Transverse colon (tissue), 4 donors: ENCODE results near the gene ASAP3. TPM values are rescaled to one million over a fixed set of nuclear protein-coding genes. Genes with fewer than 3 reads are reported as not detected.

Source experiments
- DNase-seq: peaks from one replicate; pipeline ENCODE4 v3.0.0-alpha.2; 2019
- H3K27ac ChIP-seq, 4 donors: fragments of 200-600 bp; sonication (generic); 2 replicates each; pipeline ENCODE4 v1.5.1; 2016 to 2018; ENCODE audit warnings: inconsistent platforms in 4 of 4
- H3K27me3 ChIP-seq: fragments of 200-600 bp; sonication (generic); 2 replicates; pipeline ENCODE4 v1.5.1; 2017; ENCODE audit warnings: inconsistent platforms
- H3K36me3 ChIP-seq, 4 donors: fragments of 200-600 bp; sonication (generic); 2 replicates each; pipeline ENCODE4 v1.5.1; 2017 to 2019; ENCODE audit warnings: inconsistent platforms in 4 of 4
- H3K4me1 ChIP-seq, 4 donors: fragments of 200-600 bp; sonication (generic); 2 replicates each; pipeline ENCODE4 v1.5.1; 2017 to 2020; ENCODE audit warnings: inconsistent platforms in 4 of 4
- H3K4me3 ChIP-seq, 4 donors: fragments of 200-600 bp; sonication (generic); 1 replicate in 1 of 4; 2 replicates in 3 of 4; pipeline versions ENCODE4 v1.5.1 to v1.6.1; 2017 to 2019; ENCODE audit warnings: inconsistent platforms in 4 of 4
- H3K9me3 ChIP-seq, 2 donors: fragments of 200-600 bp; sonication (generic); 2 replicates each; pipeline ENCODE4 v1.5.1; 2017 to 2019; ENCODE audit warnings: inconsistent platforms in 2 of 2
- CTCF ChIP-seq, 5 experiments: fragments of 200-600 bp in 3 of 5; fragments of 450-650 bp in 2 of 5; sonication (generic) in 3 of 5; IDR thresholded peaks; 1 replicate in 2 of 5; 2 replicates in 3 of 5; pipeline ENCODE4 v1.5.1; 2016 to 2017; ENCODE audit warnings: antibody characterized with exemption in 5 of 5, inconsistent platforms in 3 of 5, mild to moderate bottlenecking in 2 of 5, moderate library complexity in 1 of 5
- EP300 ChIP-seq: sonication (generic); formaldehyde crosslinking; IDR thresholded peaks from one replicate; pipeline ENCODE4 v1.6.1; 2017; ENCODE audit warnings: antibody characterized with exemption, low read depth
- POLR2A ChIP-seq: fragments of 450-650 bp; IDR thresholded peaks from one replicate; pipeline ENCODE4 v1.6.1; 2016; ENCODE audit warnings: antibody characterized with exemption, mild to moderate bottlenecking, moderate library complexity
- POLR2AphosphoS5 ChIP-seq, 3 donors: sonication (generic); formaldehyde crosslinking; IDR thresholded peaks; one replicate each; pipeline ENCODE4 v1.6.1; 2016; ENCODE audit warnings: antibody characterized with exemption in 3 of 3
- WGBS, 2 donors: methylation state at CpG; one replicate each; pipeline ENCODE4 v1.1.5; 2018; ENCODE audit warnings: low coverage in 1 of 2; 5-methylcytosine and 5-hydroxymethylcytosine counted together
- in situ Hi-C, 4 donors: fragments of 200-750 bp; cut with MboI; loops; one replicate each; pipeline versions ENCODE4 v1.15.0 to v1.15.1; 2017; ENCODE audit warnings: low sequenced_read_pairs in 3 of 4, low pct_ligation_motif_present in 1 of 4, low pct_unique_long_range_greater_than_20kb in 1 of 4
- intact Hi-C: fragments of 100-400 bp; cut with DNase I; formaldehyde crosslinking; loops from one replicate; pipeline ENCODE4 v1.15.1; 2023; ENCODE audit warnings: low total_unique reads
- total RNA-seq, 4 donors: library from RNA; depleted of rRNA; stranded (reverse); fragments of >200 nt; gene quantifications; one replicate each; pipeline ENCODE4 v1.1.0, GENCODE V29; 2016

ASAP3 gene
- total RNA-seq, 4 donors from 2014 or later = 38.2 to 62.9 (median 48.3) TPM

DNA sequence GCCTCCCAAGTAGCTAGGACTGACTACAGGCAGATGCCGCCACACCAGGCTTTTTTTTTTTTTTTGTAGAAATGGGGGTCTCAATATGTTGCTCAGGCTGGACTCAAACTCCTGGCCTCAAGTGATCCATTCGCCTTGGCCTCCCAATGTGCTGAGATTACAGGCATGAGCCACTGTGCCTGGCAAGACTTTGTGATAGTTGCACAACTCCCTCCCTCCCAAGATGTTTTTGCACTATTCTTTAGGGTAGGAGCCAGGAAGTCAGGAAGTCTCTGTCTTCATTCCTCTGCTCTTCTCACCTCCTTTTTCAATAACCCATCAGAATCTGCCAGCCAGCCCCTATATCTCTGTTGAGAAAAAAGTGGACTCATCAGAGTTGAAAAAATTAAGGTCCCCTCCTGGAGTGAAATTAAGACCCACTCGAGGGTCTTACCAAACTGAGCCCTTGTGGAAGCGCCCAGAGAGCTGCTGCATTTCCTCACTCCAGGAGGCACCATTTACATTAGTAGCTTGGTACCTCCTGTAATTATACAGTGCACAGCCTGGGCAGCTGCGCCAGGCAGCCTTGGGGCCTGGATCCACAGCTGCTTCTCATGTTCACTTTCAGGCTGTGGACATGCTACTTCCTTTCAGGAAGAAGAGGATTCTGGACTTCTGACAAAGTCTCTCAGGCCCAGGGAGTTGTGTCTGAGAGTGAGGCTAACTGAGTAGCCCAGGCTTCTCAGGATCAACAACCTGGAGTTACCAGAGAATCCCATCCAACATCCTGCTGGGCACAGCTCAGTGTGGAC, 83.5 kb downstream of the ASAP3 start:
- no peak for TF ChIP-seq POLR2AphosphoS5 (IDR thresholded peaks at IDR 0.05)
- TF ChIP-seq EP300 = no peak
- no peak for TF ChIP-seq POLR2A
- no peak for TF ChIP-seq CTCF (IDR thresholded peaks at IDR 0.05)
- Histone ChIP-seq H3K27ac (peak overlapping the region; percentile 4 to 86 (median 33)), H3K4me1 (peaks cover 23 to 39% (median 26%) of the 10 kb centered on the region in 4 donors), H3K36me3 (peaks cover 0 to 8% (median 0%) of the 10 kb centered on the region in 4 donors), H3K9me3 (no peaks in the 10 kb centered on the region), H3K27me3 (no peaks in the 10 kb centered on the region), H3K4me3 (no peak overlapping the region)
- in situ Hi-C loops (no loop called here), intact Hi-C loops (no loop called here)
- DNase-seq = no peak
- 80 to 85% methylated on average over 2 to 5 of the region's 5 CpGs for WGBS, 2 donors

DNA sequence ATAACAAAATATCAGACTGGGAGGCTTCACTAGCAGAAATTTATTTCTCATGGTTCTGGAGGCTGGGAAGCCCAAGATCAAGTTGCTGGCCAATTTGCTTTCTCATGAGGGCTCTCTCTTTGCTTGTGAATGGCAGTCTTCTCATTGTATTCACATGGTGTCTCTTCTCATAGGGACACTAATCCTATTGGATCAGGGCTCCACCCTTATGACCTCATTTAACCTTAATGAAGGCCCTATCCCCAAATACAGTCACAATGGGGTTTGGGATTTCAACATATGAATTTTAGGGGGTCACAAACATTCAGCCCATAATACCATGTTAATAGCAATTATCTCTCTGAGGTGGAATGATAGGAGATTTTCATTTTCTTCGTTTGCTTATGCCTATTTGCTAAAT, 84.8 kb downstream of the ASAP3 start:
- TF ChIP-seq POLR2AphosphoS5 (IDR thresholded peaks at IDR 0.05) (no peak), EP300 (no peak), CTCF (IDR thresholded peaks at IDR 0.05) (no peak), POLR2A (no peak)
- Histone ChIP-seq H3K9me3 (no peaks in the 10 kb centered on the region), H3K27ac (no peak overlapping the region), H3K4me3 (no peak overlapping the region), H3K27me3 (no peaks in the 10 kb centered on the region), H3K36me3 (peaks cover 0 to 8% (median 0%) of the 10 kb centered on the region in 4 donors), H3K4me1 (peaks cover 17 to 42% (median 30%) of the 10 kb centered on the region in 4 donors)
- intact Hi-C loops = no loop called here
- in situ Hi-C loops = no loop called here
- WGBS, 2 donors = 85 to 89% methylated on average over 1 of the region's 1 CpG
- no peak for DNase-seq

DNA sequence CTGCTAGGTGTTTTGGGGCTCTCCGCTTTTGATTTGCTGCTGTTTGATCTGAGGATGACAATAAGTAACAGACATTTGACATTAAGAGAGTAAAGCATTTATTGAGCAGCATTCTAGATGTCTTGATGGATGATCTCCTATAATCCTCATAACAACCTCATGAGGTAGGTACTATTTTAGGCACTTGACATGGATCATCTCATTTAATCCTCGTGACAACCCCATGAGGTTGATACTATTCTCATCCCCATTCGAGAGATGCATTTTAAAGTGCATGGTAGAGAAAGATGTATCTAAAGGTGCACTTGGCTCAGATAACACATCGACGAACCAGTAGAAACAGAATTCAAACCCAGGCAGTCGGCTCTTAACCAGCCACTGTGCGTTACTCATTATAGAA, 86.1 kb downstream of the ASAP3 start:
- DNase-seq = no peak
- H3K4me3 ChIP-seq = no peak overlapping the region
- no peaks in the 10 kb centered on the region for H3K27me3 ChIP-seq
- WGBS, 2 donors = 87 to 94% methylated on average over 3 to 7 of the region's 7 CpGs
- no peak overlapping the region for H3K27ac ChIP-seq
- intact Hi-C loops (no loop called here), in situ Hi-C loops (no loop called here)
- peaks cover 0 to 8% (median 0%) of the 10 kb centered on the region in 4 donors for H3K36me3 ChIP-seq
- TF ChIP-seq POLR2AphosphoS5 (IDR thresholded peaks at IDR 0.05) (no peak), POLR2A (no peak), CTCF (IDR thresholded peaks at IDR 0.05) (no peak), EP300 (no peak)
- H3K4me1 ChIP-seq = peaks cover 5 to 40% (median 26%) of the 10 kb centered on the region in 4 donors
- no peaks in the 10 kb centered on the region for H3K9me3 ChIP-seq

- WGBS, 2 donors = 83 to 89% methylated on average over 1 to 2 of the region's 2 CpGs
- TF ChIP-seq CTCF (IDR thresholded peaks at IDR 0.05) = no peak
- no peak for TF ChIP-seq POLR2A
- TF ChIP-seq POLR2AphosphoS5 (IDR thresholded peaks at IDR 0.05) = no peak
- TF ChIP-seq EP300 = no peak
- H3K27me3 ChIP-seq = no peaks in the 10 kb centered on the region
- no peak overlapping the region for H3K4me3 ChIP-seq
- H3K36me3 ChIP-seq = peaks cover 0 to 8% (median 0%) of the 10 kb centered on the region in 4 donors
- peaks cover 0 to 26% (median 18%) of the 10 kb centered on the region in 4 donors for H3K4me1 ChIP-seq
- in situ Hi-C loops (no loop called here), intact Hi-C loops (no loop called here)
- H3K27ac ChIP-seq = peak overlapping the region in 2 of 4 donors; percentile 73 to 86
- DNase-seq = no peak
- no peaks in the 10 kb centered on the region for H3K9me3 ChIP-seq
These were observed 87.6 kb downstream of the ASAP3 start for GRCh38 chr1:23396380-23396779.
